NCI-H510A treated with DMSO at 0.1 percent for 48 hours (cell line): ENCODE measurements around the gene SLC18A2.

Source experiments
- DNase-seq: peaks from one replicate; lab custom pipeline; 2025; lab: John Stamatoyannopoulos, UW

The SLC18A2 gene

GRCh38 chr10:117313641-117314040 lies 72.7 kb downstream of the SLC18A2 start:
- no peak for DNase-seq

DNA sequence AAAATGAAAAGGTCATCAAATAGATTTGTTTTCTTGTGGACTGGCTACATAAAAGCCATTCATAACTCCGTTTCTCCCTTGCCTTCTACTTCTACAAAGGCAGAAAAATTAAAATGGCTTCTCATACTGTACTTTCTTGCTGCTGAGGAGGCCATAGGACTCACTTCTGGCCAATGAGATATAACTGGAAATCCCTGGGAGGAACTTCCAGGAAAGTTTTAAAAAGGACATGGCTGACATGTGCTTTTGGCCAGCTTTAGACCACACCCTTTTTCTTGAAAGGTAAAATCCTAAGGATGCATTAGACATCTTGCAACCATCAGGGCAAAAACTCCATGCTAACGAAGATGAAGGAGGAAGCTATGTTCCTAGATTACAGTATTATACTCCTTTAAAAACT lies 75.8 kb downstream of the SLC18A2 start:
- DNase-seq = no peak

- DNase-seq = no peak
These were observed 78.0 kb downstream of the SLC18A2 start for GRCh38 chr10:117318909-117319308.

GRCh38 chr10:117320050-117320665 lies 79.2 kb downstream of the SLC18A2 start:
- no peak for DNase-seq

DNA sequence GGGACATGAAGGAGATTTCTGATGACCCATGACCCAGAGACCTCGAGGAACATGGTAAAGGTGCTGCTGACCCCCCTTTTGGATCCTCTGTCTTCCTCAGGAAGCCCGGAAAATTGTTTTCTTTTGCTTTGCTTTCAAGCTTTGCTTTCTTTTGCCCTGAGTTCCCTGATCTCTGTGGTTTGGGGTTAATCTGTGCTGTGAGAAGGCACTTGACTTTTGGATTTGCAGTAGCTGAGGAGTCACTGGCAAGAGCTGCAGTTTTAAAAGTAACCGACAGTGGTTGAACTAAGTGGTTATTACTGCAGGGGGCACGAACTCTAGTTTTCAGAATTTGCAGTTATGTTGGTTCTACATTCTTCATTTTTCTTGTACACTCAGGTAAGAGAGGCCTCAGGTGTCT lies 81.3 kb downstream of the SLC18A2 start:
- no peak for DNase-seq

DNA sequence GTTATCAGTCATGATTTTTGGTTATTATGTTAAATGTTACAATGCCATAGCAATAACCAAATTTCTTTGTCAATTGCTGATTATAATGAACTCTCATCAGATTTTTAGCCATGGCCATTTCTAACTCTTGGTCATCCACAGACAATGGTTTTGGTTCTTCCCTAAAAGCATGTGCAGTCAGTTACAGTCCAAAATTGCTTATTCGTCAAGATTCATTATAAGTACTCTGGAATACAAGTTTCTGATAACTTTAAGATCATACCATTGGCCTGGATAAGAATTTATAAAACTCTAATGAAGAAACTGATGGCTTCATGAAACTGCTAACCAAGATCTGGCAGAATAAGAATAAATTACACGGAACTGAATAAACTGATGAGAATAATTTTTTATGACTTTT lies 83.5 kb downstream of the SLC18A2 start:
- no peak for DNase-seq

GRCh38 chr10:117327262-117327661 lies 86.3 kb downstream of the SLC18A2 start:
- DNase-seq = no peak
